ENCODE data around the gene LDB3.
A peak's percentile ranks its signal among the peaks of the same experiment; 100 is the strongest.

LDB3 gene

DNA sequence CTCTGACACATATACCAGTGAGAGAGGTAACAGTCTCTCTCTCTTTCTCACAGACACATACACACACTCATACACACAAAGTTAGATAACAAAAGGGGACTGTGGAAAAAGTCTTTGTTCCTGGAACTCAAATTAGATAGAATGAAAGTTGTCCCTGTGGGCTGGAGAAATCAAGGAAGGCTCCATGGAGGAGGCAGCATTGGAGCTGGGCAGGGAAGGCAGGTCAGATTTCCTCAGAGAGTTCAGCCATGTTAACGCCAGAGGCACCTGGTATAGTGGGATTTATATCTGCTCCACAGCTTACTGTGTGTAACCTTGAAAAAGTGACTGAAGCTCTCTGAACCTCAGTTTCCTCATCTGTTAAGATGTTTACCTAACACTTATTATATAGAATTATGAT is 38.7 kb downstream of the LDB3 start:
- TF ChIP-seq, protein P1, sequence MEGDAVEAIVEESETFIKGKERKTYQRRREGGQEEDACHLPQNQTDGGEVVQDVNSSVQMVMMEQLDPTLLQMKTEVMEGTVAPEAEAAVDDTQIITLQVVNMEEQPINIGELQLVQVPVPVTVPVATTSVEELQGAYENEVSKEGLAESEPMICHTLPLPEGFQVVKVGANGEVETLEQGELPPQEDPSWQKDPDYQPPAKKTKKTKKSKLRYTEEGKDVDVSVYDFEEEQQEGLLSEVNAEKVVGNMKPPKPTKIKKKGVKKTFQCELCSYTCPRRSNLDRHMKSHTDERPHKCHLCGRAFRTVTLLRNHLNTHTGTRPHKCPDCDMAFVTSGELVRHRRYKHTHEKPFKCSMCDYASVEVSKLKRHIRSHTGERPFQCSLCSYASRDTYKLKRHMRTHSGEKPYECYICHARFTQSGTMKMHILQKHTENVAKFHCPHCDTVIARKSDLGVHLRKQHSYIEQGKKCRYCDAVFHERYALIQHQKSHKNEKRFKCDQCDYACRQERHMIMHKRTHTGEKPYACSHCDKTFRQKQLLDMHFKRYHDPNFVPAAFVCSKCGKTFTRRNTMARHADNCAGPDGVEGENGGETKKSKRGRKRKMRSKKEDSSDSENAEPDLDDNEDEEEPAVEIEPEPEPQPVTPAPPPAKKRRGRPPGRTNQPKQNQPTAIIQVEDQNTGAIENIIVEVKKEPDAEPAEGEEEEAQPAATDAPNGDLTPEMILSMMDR (IDR thresholded peaks at IDR 0.05; ENCODE audit: borderline replicate concordance, insufficient read depth, low read depth, low read length), result no peak
- H3K4me3 ChIP-seq (ENCODE audit: low read depth, low read length), result no peak overlapping the region

DNA sequence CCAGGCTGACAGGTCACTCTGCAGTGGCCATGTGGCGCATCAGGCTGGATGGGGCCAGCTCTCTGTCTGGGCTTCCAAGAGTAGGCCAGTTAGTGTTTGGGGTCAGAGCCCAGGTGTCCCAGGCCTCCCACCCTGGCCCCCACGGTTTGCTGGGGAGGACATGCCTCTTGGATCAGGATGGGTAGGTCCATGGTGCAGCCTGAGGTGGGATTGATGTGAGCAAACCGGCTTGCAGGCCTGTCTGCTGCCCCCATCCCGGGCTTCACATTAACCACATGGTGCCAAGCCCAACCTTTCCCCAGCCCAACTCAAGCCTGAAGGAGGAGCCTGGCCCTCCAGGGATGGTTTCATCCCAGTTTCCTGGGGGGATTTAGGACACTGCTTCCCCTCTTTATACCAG is 39.2 kb downstream of the LDB3 start:
- TF ChIP-seq, protein P1 (IDR thresholded peaks at IDR 0.05; ENCODE audit: borderline replicate concordance, insufficient read depth, low read depth, low read length), result no peak
- H3K4me3 ChIP-seq (ENCODE audit: low read depth, low read length), result no peak overlapping the region

DNA sequence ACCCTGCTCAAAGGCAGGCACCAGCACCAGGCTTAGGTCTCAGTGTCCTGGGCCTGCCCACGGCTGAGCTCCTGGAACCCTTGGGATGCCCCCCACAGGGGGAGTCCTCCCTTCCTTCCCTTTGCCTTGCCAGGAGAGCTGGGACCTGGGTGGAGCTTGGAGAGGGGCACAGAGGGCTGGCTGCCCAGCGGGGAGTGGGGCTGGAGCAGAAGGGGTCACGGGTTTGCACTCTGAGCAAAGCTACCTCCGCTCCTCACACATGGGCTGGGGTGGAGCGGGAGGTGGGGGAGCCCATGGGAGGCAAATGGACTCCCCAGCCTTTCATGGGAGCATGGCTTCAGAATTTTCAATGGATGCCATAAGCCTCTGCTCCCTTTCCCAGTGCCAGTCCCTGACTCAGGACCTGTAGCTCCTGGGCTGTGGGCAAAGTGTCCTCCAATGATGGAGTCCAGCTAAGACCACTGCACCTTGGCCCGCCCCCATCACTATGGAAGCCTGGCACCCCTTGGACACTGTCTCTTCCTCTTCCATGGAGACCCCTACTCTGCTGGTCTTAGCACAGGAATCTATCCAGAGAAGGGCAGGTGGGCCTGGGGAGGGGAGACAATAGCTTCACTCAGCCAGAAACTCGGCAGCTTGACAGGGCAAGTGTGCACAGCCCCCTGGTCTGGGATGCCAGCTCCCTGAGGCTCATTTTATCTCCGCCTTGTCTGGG is 39.9 kb downstream of the LDB3 start:
- no peak overlapping the region for H3K4me3 ChIP-seq (ENCODE audit: low read depth, low read length)
- TF ChIP-seq, protein P1 (IDR thresholded peaks at IDR 0.05; ENCODE audit: borderline replicate concordance, insufficient read depth, low read depth, low read length), result no peak

DNA sequence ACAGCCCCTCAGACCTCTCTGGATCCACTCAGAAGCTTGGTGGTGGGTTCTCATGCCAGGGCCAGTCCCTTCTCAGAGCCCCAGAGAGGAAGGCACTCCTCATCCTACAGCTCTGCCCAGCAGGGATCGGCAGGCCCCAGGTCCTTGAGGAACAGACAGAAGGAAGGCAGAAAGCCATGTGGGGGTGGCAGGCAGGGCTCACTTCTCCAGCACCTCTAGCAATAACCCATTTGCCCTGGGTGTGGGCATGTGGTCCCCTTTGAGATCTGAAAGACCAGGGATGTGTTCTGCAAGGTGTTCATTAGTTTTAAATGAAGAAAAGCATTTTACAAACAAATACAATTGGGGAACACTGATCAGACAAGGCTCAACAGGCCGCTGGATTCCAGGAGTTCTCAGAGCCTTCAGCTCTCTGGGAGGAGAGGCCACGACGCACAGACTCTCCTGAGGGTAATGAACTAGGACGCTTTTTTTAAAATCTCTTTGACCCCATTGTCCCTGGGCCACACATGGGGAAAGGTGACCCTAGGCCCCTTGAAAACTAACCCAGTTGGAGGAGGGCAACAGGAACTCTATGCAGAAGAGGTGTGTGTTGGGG is 40.6 kb downstream of the LDB3 start:
- no peak overlapping the region for H3K4me3 ChIP-seq (ENCODE audit: low read depth, low read length)
- TF ChIP-seq, protein P1 (IDR thresholded peaks at IDR 0.05; ENCODE audit: borderline replicate concordance, insufficient read depth, low read depth, low read length), result no peak

DNA sequence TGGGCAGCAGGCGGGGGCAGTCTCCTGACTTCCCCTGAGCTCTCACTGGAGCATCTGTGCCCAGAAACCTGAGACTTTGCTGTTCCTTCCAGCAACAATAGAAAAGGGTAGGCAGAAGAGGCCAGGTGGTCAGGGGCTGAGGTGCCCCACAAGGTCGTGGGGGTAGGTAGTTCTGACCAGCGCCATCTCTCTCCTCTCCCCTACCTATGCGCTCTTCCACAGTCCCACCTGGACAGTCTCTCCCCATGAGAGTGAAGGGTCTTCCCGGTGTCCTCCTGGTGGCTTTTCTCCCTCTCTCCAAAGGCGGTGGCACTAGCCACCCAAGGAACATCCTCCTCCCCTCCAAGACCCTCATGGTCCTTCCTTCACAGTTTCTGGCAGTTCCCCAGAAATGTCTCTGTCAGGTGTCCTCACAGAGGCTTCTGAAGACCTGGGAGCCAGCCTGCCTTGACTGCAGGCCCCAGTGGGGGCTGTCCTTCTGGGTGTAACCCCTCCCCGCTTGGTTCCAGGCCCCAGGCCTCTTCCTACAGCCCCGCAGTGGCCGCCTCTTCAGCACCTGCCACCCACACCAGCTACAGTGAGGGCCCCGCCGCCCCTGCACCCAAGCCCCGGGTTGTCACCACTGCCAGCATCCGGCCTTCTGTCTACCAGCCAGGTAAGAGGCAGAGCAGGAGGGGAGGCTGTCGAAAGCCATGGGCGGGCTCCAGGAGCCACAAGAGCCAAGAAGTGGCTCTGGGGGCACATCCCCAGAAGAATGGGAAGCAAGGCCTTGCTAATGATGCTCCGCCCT is 41.3 kb downstream of the LDB3 start:
- no peak overlapping the region for H3K4me3 ChIP-seq (ENCODE audit: low read depth, low read length)
- TF ChIP-seq, protein P1 (IDR thresholded peaks at IDR 0.05; ENCODE audit: borderline replicate concordance, insufficient read depth, low read depth, low read length), result no peak

DNA sequence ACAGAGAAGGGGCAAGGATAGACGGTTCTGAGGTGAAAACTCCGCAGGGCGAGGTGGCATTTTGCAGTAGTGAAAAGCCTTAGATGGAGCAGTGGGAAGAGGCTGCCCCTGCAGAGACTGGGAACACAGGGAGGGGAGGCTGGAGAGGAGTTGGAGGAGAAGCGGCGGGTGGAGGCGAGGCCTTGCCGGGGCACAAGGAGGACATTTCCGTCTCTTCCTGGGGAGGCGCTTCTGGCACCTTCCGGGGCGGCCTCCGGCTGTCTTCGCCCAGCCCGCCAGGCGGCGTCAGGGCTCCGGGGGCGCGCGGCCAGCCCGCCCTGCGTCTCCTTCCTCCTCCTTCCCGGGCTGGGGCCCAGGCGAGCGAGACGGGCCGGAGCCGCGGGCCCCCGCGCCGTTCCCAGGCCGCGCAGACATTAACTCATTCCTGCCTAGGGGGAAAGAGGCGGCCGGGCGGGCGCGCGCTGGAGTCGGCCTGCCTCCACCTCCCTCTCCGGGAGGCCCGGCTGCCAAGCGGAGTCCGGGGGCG is 42.7 kb downstream of the LDB3 start:
- TF ChIP-seq, protein P1 (IDR thresholded peaks at IDR 0.05; ENCODE audit: borderline replicate concordance, insufficient read depth, low read depth, low read length), result peak; percentile 95
- peak overlapping the region; percentile 81 for H3K4me3 ChIP-seq (ENCODE audit: low read depth, low read length)
